Germinal center (tissue), 1 donor: ENCODE measurements around the gene MANBA.

Source experiments
- DNase-seq: peaks from one replicate; pipeline ENCODE4 v3.0.0; 2012; ENCODE audit warnings: mixed read lengths, low spot score

The MANBA gene

GRCh38 chr4:102592256-102592655, 168.5 kb downstream of the MANBA start:
- DNase-seq: no peak

- DNase-seq: no peak
Measured at GRCh38 chr4:102589743-102590142, 171.0 kb downstream of the MANBA start.

GRCh38 chr4:102586644-102587021, 174.1 kb downstream of the MANBA start:
- no peak for DNase-seq

GRCh38 chr4:102586002-102586643, 174.6 kb downstream of the MANBA start:
- DNase-seq: no peak

GRCh38 chr4:102585329-102585728, 175.4 kb downstream of the MANBA start:
- DNase-seq: no peak

GRCh38 chr4:102584091-102584490, 176.7 kb downstream of the MANBA start:
- no peak for DNase-seq
